Stimulated activated CD8-positive, alpha-beta memory T cell treated with anti-CD3 and anti-CD28 coated beads, Interleukin-4, amount 100 ng/mL, for 4 hours (primary cell): ENCODE results near the gene MATCAP1.

Experiments
- DNase-seq, 2 donors: peaks; one replicate each; pipeline ENCODE4 v3.0.0-alpha.2; 2020; ENCODE audit warnings: low read depth in 2 of 2, low spot score in 1 of 2

Gene MATCAP1

GRCh38 chr16:67191995-67192681 is 8.4 kb upstream of the MATCAP1 start, which contains the start of gene E2F4:
E2F4 (plus strand) TSS chr16:67192155; CDS start chr16:67192228, 73 bp downstream.
- DNase-seq, result peak; percentile 59 to 75

GRCh38 chr16:67191411-67191994 is 7.7 kb upstream of the MATCAP1 start:
- DNase-seq, result no peak

GRCh38 chr16:67190448-67191399 is 7.0 kb upstream of the MATCAP1 start:
- DNase-seq, result no peak

GRCh38 chr16:67190041-67190440 is 6.3 kb upstream of the MATCAP1 start, which contains the start of gene EXOC3L1:
EXOC3L1 (minus strand) TSS chr16:67190136; CDS start chr16:67189676, 460 bp downstream.
- no peak for DNase-seq

- DNase-seq, result no peak
Observed at GRCh38 chr16:67188798-67189197, 5.0 kb upstream of the MATCAP1 start.

- DNase-seq, result no peak
Observed at GRCh38 chr16:67188323-67188722, 4.6 kb upstream of the MATCAP1 start.

- no peak for DNase-seq
Observed at GRCh38 chr16:67187175-67187890, 3.6 kb upstream of the MATCAP1 start.

GRCh38 chr16:67186550-67186950 is 2.8 kb upstream of the MATCAP1 start:
- DNase-seq, result no peak

- no peak for DNase-seq
Observed at GRCh38 chr16:67185651-67186134, 1.9 kb upstream of the MATCAP1 start.

- DNase-seq, result peak; percentile 54 to 59
Observed at GRCh38 chr16:67184995-67185650, 1.4 kb upstream of the MATCAP1 start.

- no peak for DNase-seq
Observed at GRCh38 chr16:67184453-67184994, 761 bp upstream of the MATCAP1 start.

- DNase-seq, result no peak
Observed at GRCh38 chr16:67183284-67183626, 508 bp downstream of the MATCAP1 start.

GRCh38 chr16:67182288-67182687 is 1.5 kb downstream of the MATCAP1 start:
- no peak for DNase-seq

- no peak for DNase-seq
Observed at GRCh38 chr16:67181346-67181745, 2.4 kb downstream of the MATCAP1 start.

GRCh38 chr16:67180166-67180565 is 3.6 kb downstream of the MATCAP1 start:
- DNase-seq, result no peak

- DNase-seq, result no peak
Observed at GRCh38 chr16:67179421-67180080, 4.2 kb downstream of the MATCAP1 start.

- no peak for DNase-seq
Observed at GRCh38 chr16:67177743-67178699, 5.7 kb downstream of the MATCAP1 start.

- no peak for DNase-seq
Observed at GRCh38 chr16:67176662-67177061, 7.1 kb downstream of the MATCAP1 start.
